Lower leg skin (tissue), 3 donors: ENCODE data around the gene IGLL5.

Experiments used
- CTCF ChIP-seq, 3 donors: fragments of 450-650 bp; IDR thresholded peaks; one replicate each; pipeline ENCODE4 v1.5.1; 2016; ENCODE audit warnings: antibody characterized with exemption in 3 of 3, mild to moderate bottlenecking in 3 of 3, moderate library complexity in 2 of 3
- POLR2A ChIP-seq, 2 donors: fragments of 450-650 bp; IDR thresholded peaks; one replicate each; pipeline ENCODE4 v1.6.1; 2016 to 2017; ENCODE audit warnings: antibody characterized with exemption in 2 of 2, mild to moderate bottlenecking in 1 of 2, moderate library complexity in 1 of 2

- TF ChIP-seq CTCF (IDR thresholded peaks at IDR 0.05), result no peak
- no peak for TF ChIP-seq POLR2A (IDR thresholded peaks at IDR 0.05)
Measured at GRCh38 chr22:22867996-22868715, 19.5 kb upstream of the IGLL5 start.
